A673 (cell line): ENCODE results near the gene PHETA1. TPM values are rescaled to one million over a fixed set of nuclear protein-coding genes. Genes with fewer than 3 reads are reported as not detected.

Source experiments
- BruUV-seq: library from RNA; stranded (reverse); fragments of 400-500 nt; replicated peaks from 2 replicates; lab custom pipeline; 2021; lab: Mats Ljungman, UMichigan
- CTCF ChIA-PET: fragments of 300-600 bp; sonication (Branson Sonifier 250); formaldehyde crosslinking; loops from one replicate; lab custom pipeline; 2022; ENCODE audit warnings: antibody characterized with exemption; lab: Charles Lee
- POLR2A ChIA-PET: fragments of 300-600 bp; sonication (Branson Sonifier 250); formaldehyde crosslinking; loops from one replicate; lab custom pipeline; 2022; ENCODE audit warnings: antibody characterized with exemption; ENCODE audit not compliant: low non-redundant PET; lab: Charles Lee
- DNase-seq: peaks from one replicate; pipeline ENCODE4 v3.0.0-alpha.2; 2015; ENCODE audit warnings: low spot score
- H3K27ac ChIP-seq: fragments of 200-600 bp; sonication (generic); 2 replicates; pipeline ENCODE4 v1.5.1; 2016; ENCODE audit warnings: mixed run types, low read depth, mild to moderate bottlenecking, mixed read lengths, antibody characterized with exemption, low read length; ENCODE audit not compliant: poor library complexity, severe bottlenecking
- H3K27me3 ChIP-seq: fragments of 200-600 bp; sonication (generic); replicated peaks from 2 replicates; pipeline ENCODE4 v1.6.1; 2017; ENCODE audit warnings: mixed run types, low read depth, mild to moderate bottlenecking, mixed read lengths, antibody characterized with exemption, low read length; ENCODE audit not compliant: insufficient read depth, poor library complexity
- H3K36me3 ChIP-seq: fragments of 200-600 bp; sonication (generic); 2 replicates; pipeline ENCODE4 v1.6.1; 2016; ENCODE audit warnings: mixed run types, mild to moderate bottlenecking, mixed read lengths, antibody characterized with exemption, low read length; ENCODE audit not compliant: insufficient read depth, poor library complexity, severe bottlenecking
- H3K4me1 ChIP-seq: fragments of 200-600 bp; sonication (generic); 2 replicates; pipeline ENCODE4 v1.6.1; 2017; ENCODE audit warnings: mixed run types, mild to moderate bottlenecking, mixed read lengths, antibody characterized with exemption, low read length; ENCODE audit not compliant: insufficient read depth, poor library complexity, severe bottlenecking
- H3K4me3 ChIP-seq: fragments of 200-600 bp; sonication (generic); 2 replicates; pipeline ENCODE4 v1.5.1; 2016; ENCODE audit warnings: low read depth, mixed run types, mild to moderate bottlenecking, mixed read lengths, low read length; ENCODE audit not compliant: poor library complexity, severe bottlenecking
- H3K9me3 ChIP-seq: fragments of 200-600 bp; sonication (generic); 2 replicates; pipeline ENCODE4 v1.6.1; 2016; ENCODE audit warnings: mixed run types, low read depth, mild to moderate bottlenecking, mixed read lengths, antibody characterized with exemption, low read length; ENCODE audit not compliant: poor library complexity, severe bottlenecking
- CTCF ChIP-seq: fragments of 300-800, 200-600 bp; sonication (generic); conservative IDR thresholded peaks from 2 replicates; pipeline ENCODE4 v1.5.1; 2017; ENCODE audit warnings: low read depth, mild to moderate bottlenecking, antibody characterized with exemption, low read length, moderate library complexity, mixed read lengths
- EZH2 ChIP-seq: fragments of 200-600 bp; sonication (generic); IDR thresholded peaks from 2 replicates; pipeline ENCODE4 v1.6.1; 2017; ENCODE audit warnings: borderline replicate concordance, low read depth, mild to moderate bottlenecking, mixed read lengths, antibody characterized with exemption, low read length; ENCODE audit not compliant: poor library complexity, severe bottlenecking
- intact Hi-C: fragments of 100-400 bp; cut with micrococcal nuclease; formaldehyde crosslinking; loops from one replicate; pipeline ENCODE4 v1.10.0; 2022; ENCODE audit not compliant: unreplicated experiment
- total RNA-seq: library from RNA; stranded (reverse); gene quantifications from 2 replicates; pipeline ENCODE4 v1.2.3, GENCODE V29; 2021

Gene PHETA1
- total RNA-seq, 1 experiment from 2014 or later, result 5.7 TPM

GRCh38 chr12:111334393-111334915, 34.4 kb downstream of the PHETA1 start:
- no peak for DNase-seq
- Histone ChIP-seq H3K36me3 (no peaks in the 10 kb centered on the region), H3K27me3 (no peaks in the 10 kb centered on the region), H3K4me3 (no peak overlapping the region), H3K9me3 (no peaks in the 10 kb centered on the region), H3K27ac (no peak overlapping the region), H3K4me1 (no peaks in the 10 kb centered on the region)
- intact Hi-C loops, result loop anchor here (10.0 kb wide), 1 partner anchor 480 kb away; no protein-coding TSS in a partner anchor
- POLR2A ChIA-PET, result interaction anchor here (0.6 kb wide), 1 partner anchor 124 kb away, joined by 3 read pairs; no protein-coding TSS in a partner anchor
- no TSS peak for BruUV-seq
- CTCF ChIA-PET, result interaction anchor here (0.6 kb wide), 1 partner anchor 18 kb away, joined by 6 read pairs; no protein-coding TSS in a partner anchor
- TF ChIP-seq EZH2 (no peak), CTCF (no peak)

- DNase-seq, result peak; percentile 83
- H3K27ac ChIP-seq, result no peak overlapping the region
- TF ChIP-seq EZH2 (no peak), CTCF (peak; percentile 62)
- no peaks in the 10 kb centered on the region for H3K36me3 ChIP-seq
- H3K27me3 ChIP-seq, result no peaks in the 10 kb centered on the region
- H3K9me3 ChIP-seq, result no peaks in the 10 kb centered on the region
- H3K4me1 ChIP-seq, result no peaks in the 10 kb centered on the region
- ChIA-PET CTCF (interaction anchor here (0.6 to 2.4 kb wide), 4 partner anchors 15 to 152 kb away, joined by 3 to 25 read pairs (median 10); no protein-coding TSS in a partner anchor), POLR2A (no interaction called here)
- no TSS peak for BruUV-seq
- H3K4me3 ChIP-seq, result no peak overlapping the region
- intact Hi-C loops, result loop anchor here (1.0 to 10.0 kb wide), 3 partner anchors 120 to 484 kb away; no protein-coding TSS in a partner anchor
Measured at GRCh38 chr12:111330800-111331752, 37.8 kb downstream of the PHETA1 start.

GRCh38 chr12:111328138-111328537, 40.8 kb downstream of the PHETA1 start:
- Histone ChIP-seq H3K9me3 (no peaks in the 10 kb centered on the region), H3K27me3 (no peaks in the 10 kb centered on the region), H3K27ac (no peak overlapping the region), H3K36me3 (no peaks in the 10 kb centered on the region), H3K4me1 (no peaks in the 10 kb centered on the region), H3K4me3 (no peak overlapping the region)
- TF ChIP-seq CTCF, result no peak
- TF ChIP-seq EZH2, result no peak
- no TSS peak for BruUV-seq
- intact Hi-C loops, result no loop called here
- POLR2A ChIA-PET, result no interaction called here
- no peak for DNase-seq
- CTCF ChIA-PET, result no interaction called here
